Measurements from ENCODE around the gene PALM2AKAP2.

PALM2AKAP2 gene

GRCh38 chr9:109771796-109772531, 8.0 kb upstream of the PALM2AKAP2 start:
- no peak for DNase-seq (ENCODE audit: low read depth)

GRCh38 chr9:109775516-109775915, 4.5 kb upstream of the PALM2AKAP2 start:
- no peak for DNase-seq (ENCODE audit: low read depth)

GRCh38 chr9:109776391-109776790, 3.6 kb upstream of the PALM2AKAP2 start:
- no peak for DNase-seq (ENCODE audit: low read depth)

- no peak for DNase-seq (ENCODE audit: low read depth)
These were observed 545 bp downstream of the PALM2AKAP2 start for GRCh38 chr9:109780453-109781033.

- no peak for DNase-seq (ENCODE audit: low read depth)
These were observed 1.1 kb downstream of the PALM2AKAP2 start for GRCh38 chr9:109781086-109781485.

GRCh38 chr9:109781541-109782197, 1.7 kb downstream of the PALM2AKAP2 start:
- DNase-seq (ENCODE audit: low read depth), result no peak

- DNase-seq (ENCODE audit: low read depth), result no peak
These were observed 7.7 kb downstream of the PALM2AKAP2 start for GRCh38 chr9:109787735-109788134.

GRCh38 chr9:109789556-109789955, 9.6 kb downstream of the PALM2AKAP2 start:
- no peak for DNase-seq (ENCODE audit: low read depth)

- no peak for DNase-seq (ENCODE audit: low read depth)
These were observed 10.0 kb downstream of the PALM2AKAP2 start for GRCh38 chr9:109789971-109790370.

GRCh38 chr9:109791003-109791677, 11.1 kb downstream of the PALM2AKAP2 start:
- DNase-seq (ENCODE audit: low read depth), result no peak

- DNase-seq (ENCODE audit: low read depth), result no peak
These were observed 11.7 kb downstream of the PALM2AKAP2 start for GRCh38 chr9:109791747-109792146.

GRCh38 chr9:109792951-109793546, 13.1 kb downstream of the PALM2AKAP2 start:
- DNase-seq (ENCODE audit: low read depth), result no peak

GRCh38 chr9:109793921-109794320, 13.9 kb downstream of the PALM2AKAP2 start:
- no peak for DNase-seq (ENCODE audit: low read depth)

- no peak for DNase-seq (ENCODE audit: low read depth)
These were observed 14.5 kb downstream of the PALM2AKAP2 start for GRCh38 chr9:109794361-109795012.

- no peak for DNase-seq (ENCODE audit: low read depth)
These were observed 15.6 kb downstream of the PALM2AKAP2 start for GRCh38 chr9:109795613-109796012.

GRCh38 chr9:109796078-109796477, 16.1 kb downstream of the PALM2AKAP2 start:
- DNase-seq (ENCODE audit: low read depth), result no peak

- no peak for DNase-seq (ENCODE audit: low read depth)
These were observed 17.0 kb downstream of the PALM2AKAP2 start for GRCh38 chr9:109797006-109797405.

- DNase-seq (ENCODE audit: low read depth), result no peak
These were observed 17.5 kb downstream of the PALM2AKAP2 start for GRCh38 chr9:109797509-109797908.

GRCh38 chr9:109799141-109799540, 19.1 kb downstream of the PALM2AKAP2 start:
- no peak for DNase-seq (ENCODE audit: low read depth)

GRCh38 chr9:109799792-109800191, 19.8 kb downstream of the PALM2AKAP2 start:
- DNase-seq (ENCODE audit: low read depth), result no peak

- DNase-seq (ENCODE audit: low read depth), result no peak
These were observed 21.5 kb downstream of the PALM2AKAP2 start for GRCh38 chr9:109801484-109801883.

- no peak for DNase-seq (ENCODE audit: low read depth)
These were observed 22.5 kb downstream of the PALM2AKAP2 start for GRCh38 chr9:109802491-109802890.

All from activated T-cell treated with anti-CD3 and anti-CD28 coated beads for 1 hour (primary cell).